GM12892 (cell line): Measurements from ENCODE around the gene BACE2.
"Not testable (repeated sequence)": the region's sequence is repeated elsewhere in the genome, so short reads cannot be mapped to it uniquely, and the experiment has no call there.

ENCODE experiments used
- POLR2A ChIP-seq: IDR thresholded peaks from 2 replicates; pipeline ENCODE4 v1.6.1; 2011; ENCODE audit warnings: low read depth, low read length, control low read depth
- POLR2AphosphoS5 ChIP-seq: IDR thresholded peaks from 2 replicates; pipeline ENCODE4 v1.6.1; 2011; ENCODE audit warnings: low read depth, low read length, control low read depth
- TAF1 ChIP-seq: IDR thresholded peaks from 2 replicates; pipeline ENCODE4 v1.6.1; 2011; ENCODE audit warnings: low read depth, mild to moderate bottlenecking, control low read depth, low read length, borderline replicate concordance

DNA sequence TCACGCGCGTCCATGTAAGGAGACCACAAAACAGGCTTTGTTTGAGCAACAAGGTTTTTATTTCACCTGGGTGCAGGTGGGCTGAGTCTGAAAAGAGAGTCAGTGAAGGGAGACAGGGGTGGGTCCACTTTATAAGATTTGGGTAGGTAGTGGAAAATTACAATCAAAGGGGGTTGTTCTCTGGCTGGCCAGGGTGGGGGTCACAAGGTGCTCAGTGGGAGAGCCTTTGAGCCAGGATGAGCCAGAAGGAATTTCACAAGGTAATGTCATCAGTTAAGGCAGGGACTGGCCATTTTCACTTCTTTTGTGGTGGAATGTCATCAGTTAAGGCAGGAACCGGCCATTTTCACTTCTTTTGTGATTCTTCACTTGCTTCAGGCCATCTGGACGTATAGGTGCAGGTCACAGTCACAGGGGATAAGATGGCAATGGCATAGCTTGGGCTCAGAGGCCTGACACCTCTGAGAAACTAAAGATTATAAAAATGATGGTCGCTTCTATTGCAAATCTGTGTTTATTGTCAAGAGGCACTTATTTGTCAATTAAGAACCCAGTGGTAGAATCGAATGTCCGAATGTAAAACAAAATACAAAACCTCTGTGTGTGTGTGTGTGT is 76.4 kb downstream of the BACE2 start:
- TF ChIP-seq POLR2A, TAF1, POLR2AphosphoS5: not testable (repeated sequence)
